Measurements from ENCODE around the gene COA5.
"Not testable (repeated sequence)": the region's sequence is repeated elsewhere in the genome, so short reads cannot be mapped to it uniquely, and the experiment has no call there.

COA5 gene

DNA sequence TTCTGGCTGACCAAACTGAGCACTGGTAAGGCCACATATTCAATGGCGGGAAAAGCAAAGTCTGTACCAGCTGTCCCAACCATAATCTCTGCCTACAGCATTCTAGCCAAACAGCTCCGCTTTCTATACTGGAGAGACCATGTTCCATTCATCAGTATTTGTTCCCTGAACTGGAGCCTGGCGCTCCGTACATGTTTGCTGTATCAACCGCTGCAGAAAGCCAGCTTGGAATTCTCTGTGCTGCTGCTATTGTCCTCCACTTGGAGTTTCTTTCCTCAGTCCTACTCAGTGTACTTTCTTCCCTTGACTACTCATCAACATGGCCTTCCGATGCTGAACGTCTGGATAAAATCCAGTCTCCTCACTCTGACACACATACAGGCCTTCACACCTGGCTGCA, 1.9 kb downstream of the COA5 start:
- DNase-seq (ENCODE audit: low read depth), result no peak

DNA sequence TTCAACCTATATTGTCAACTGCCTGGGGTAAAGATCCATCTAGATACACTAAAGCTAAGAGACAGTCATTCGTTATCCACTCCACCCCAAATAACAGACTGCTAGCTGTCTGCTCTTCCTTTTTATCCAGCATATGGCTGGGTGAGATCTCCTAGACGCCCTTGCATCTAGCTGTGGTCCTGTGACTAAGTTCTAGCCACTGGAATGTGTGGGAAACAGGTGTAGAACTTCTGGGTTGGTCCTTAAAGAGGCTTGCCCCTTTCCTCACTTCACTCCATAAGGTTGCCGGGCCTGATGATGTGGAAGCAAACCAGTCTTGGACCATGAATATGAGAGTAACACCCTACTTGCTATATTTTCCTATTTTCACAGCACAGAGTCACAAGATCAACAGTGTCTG, 3.2 kb downstream of the COA5 start:
- DNase-seq (ENCODE audit: low read depth), result no peak

DNA sequence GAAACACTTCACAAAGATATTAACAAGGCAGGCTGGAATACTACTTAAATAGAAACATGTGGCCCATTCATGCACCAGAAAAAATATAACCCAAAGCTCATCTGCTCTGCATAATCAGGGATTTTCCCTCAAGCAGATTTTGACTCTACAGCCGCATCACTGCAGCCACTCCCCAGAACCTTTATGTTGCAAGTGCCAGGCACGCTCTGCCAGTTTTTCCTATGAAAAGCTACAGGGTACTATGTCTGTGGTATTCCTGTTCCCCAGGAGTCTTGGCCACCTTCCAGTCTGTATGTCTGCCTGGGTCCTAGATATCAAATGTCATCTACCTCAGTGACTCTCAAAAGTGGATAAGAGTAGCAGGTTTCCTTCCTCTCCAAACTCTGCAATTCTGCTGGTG, 3.8 kb downstream of the COA5 start:
- DNase-seq (ENCODE audit: low read depth), result no peak

DNA sequence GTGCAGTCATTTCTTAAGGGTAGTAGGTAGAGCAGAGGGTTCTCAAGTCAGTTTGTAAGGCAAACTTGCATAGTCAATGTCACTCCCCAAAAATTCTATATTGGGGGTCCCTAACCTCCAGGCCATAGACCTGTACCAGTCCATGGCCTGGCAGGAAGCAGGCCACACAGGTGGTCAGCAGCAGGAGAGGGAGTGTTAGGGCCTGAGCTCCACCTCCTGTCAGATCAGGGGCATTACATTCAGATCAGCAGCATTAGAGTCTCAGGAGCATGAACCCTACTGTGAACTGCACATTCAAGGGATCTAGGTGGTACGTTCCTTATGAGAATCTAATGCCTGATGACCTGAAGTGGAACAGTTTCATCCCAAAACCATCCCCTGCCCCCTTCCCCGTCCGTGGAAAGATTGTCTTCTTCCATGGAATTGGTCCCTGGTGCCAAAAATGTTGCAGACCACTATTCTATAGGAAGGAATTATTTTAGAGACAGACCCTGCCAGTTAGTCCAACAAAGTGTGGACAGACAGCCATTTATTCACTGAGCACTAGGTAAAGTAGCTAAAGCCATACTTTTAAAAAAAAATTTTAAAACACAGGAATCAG, 6.7 kb downstream of the COA5 start:
- DNase-seq (ENCODE audit: low read depth), result no peak

DNA sequence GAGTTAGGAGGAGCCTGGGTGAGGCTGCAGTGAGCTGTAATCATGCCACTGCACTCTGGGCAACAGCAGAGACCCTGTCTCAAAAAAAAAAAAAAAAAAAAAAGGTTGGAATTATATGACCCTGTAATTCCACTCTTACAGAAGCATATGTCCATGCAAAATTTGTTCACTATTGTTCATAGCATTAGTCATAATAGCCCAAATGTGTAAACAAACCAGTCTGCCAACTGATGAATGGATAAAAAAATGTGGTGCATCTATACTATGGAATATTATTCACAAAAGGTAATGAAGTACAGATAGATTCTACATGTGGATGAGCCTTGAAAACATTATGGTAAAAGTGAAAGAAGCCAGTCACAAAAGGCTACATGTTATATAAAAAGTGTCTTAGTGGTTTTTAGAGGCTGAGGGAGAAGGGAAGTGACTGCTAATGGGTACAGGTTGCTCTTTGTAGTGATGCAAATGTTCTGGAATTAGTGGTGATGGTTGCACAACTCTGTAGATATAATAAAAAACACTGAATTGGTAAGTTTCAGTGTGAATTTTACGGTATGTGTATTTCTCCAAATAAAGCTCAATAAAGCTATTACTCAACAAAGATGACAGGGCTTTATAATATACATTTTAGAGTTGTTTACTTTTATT, 9.4 kb downstream of the COA5 start:
- peak; percentile 94 for DNase-seq (ENCODE audit: low read depth)

DNA sequence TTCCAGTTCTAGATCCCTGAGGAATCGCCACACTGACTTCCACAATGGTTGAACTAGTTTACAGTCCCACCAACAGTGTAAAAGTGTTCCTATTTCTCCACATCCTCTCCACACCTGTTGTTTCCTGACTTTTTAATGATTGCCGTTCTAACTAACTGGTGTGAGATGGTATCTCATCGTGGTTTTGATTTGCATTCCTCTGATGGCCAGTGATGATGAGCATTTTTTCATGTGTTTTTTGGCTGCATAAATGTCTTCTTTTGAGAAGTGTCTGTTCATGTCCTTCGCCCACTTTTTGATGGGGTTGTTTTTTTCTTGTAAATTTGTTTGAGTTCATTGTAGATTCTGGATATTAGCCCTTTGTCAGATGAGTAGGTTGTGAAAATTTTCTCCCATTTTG, 13.6 kb downstream of the COA5 start:
- not testable (repeated sequence) for DNase-seq (ENCODE audit: low read depth)

DNA sequence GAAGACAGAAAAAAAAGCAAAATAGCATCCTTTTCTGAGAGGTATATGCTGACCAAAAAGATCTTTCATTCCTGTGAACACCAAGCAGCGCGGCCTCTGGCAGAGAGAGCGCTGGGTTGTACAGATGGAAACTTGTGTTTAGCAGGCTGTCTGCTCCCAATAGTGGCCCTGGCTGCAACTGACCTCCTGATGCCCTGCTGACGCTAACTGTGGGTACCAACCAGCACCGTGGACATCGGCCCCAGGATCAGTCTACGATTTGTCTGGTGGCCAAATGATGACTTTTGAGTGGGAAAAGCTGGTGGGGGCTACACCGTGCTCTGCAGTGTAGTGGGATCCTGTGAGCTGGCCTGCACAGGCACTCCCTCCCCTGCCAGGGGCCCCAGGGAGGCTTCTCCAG, 15.7 kb downstream of the COA5 start:
- DNase-seq (ENCODE audit: low read depth), result no peak

DNA sequence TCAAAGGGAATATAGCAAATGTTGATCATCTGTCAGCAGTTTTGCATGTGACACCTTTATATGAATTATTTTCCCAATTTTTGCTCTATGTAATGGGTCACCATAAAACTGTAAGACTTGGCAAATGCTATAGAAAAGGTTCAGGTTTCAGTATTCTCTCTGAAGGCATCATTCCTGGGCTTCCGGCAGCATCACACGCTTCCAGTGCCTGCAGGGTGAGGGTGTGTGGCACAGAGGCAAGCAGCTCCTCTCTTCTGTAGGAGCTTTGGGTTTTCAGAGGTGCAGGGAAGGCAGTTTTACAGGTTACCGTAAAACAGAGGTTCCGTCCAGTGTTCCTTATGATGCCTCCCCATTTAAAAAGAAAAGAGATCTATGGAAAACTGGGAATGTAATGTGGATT, 18.8 kb downstream of the COA5 start:
- no peak for DNase-seq (ENCODE audit: low read depth)

DNA sequence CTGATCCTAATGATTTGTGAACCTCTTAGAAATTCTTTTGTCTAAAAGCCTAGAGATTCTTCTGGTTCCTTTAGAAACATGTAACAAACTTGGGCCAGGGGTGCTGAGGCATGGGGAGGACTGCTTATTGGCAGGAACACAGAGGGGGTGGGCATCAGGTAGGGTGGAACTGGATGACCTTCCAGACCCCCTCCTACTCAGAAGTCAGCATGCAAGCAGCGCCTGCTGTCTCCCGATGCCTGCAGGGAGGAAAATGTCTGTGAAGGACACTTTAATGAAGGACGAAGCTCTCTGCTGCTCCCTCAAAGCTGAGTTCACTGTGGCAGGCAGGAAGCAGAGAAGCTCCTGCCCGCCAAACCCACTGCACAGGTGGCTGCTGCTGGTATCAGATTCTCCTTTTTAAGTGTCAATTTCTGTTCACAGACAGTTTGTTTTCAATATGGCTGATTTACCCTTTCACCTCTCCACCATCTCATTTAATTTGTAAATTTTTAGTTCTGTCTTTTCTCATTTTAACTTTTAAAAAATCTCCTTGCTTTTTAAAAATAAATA, 19.4 kb downstream of the COA5 start:
- no peak for DNase-seq (ENCODE audit: low read depth)

DNA sequence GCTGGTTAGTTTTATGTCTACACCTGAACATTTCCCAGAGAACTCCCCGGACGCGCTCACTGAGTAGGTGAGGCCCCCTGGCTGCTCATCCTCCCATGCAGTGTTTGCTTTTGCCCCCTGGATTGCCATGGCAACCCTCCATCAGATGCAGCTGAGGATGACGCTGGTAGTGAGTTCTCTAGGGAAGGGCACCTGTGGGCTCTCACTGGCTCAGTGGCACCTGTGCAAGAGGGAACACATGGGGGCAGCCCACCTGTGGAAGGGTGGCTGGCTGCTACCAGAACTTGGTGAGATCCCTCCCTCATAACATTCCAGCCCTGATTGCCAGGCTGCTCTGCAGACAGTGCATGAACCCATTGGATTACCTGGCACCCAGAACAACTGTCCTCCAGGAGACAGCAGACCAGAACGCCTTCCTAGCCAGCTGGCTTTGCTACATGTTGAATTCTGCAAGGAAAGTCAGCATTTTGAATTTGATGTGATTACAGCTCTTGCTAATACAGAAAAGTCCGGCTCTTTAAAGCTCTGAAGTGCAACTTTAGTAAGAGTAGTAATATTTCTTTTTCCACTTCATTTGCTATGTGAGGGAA, 21.7 kb downstream of the COA5 start:
- no peak for DNase-seq (ENCODE audit: low read depth)

DNA sequence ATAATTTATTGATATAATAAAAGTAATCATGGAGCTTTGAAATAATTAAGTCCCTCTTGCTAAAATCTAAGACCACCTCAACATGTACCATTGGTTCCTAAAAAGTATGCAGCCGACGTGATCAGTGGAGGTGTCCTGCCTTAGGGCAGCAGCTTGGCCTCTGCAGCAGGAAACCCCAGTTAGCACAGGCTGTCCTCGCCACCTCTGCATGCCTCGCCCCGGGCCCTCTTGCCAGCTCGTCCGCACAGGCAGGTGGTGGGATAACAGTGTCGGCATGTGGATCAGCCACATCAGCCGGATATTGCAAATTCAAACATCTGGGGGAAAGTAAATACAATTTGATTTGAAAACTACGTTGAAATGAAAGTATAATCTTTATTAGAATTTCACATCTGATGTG, 22.9 kb downstream of the COA5 start:
- no peak for DNase-seq (ENCODE audit: low read depth)

DNA sequence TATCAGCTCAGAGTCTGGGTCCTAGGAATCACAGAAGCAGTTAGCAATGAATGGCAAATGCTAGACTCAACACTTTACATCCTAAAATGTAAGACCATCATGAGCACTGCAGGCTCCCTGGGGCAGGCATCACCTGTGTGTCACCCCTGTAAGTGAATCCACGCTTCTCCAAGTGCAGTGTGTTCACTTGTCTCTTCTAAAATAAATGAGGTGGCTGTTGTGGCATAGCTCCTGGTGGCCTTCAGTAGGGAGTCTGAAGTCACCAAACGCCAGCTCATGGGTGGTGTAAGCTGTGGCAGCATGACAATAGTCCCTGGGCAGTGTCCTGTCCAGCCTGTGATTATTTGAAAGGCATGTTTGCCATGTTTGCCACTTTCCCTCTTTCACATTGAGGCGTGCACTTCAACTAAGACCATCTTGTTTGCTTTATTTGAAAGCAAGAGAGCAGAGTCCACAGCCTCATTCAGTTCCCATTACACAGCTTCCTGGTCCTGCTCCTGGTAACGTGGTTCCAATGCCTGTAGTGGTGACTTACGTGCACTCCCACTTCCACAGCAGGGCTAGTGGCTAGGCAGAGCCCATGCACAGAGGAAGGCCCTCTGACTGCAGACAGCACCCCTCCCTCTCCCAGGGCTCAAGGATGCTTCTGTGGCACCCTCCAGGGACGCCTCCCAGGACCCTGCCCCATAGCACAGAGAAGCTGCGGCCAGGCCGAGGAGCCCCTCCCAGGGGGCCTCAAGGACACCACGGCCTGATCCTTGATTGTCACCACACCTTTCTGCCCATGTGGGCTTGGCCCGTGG, 24.3 kb downstream of the COA5 start:
- no peak for DNase-seq (ENCODE audit: low read depth)

DNA sequence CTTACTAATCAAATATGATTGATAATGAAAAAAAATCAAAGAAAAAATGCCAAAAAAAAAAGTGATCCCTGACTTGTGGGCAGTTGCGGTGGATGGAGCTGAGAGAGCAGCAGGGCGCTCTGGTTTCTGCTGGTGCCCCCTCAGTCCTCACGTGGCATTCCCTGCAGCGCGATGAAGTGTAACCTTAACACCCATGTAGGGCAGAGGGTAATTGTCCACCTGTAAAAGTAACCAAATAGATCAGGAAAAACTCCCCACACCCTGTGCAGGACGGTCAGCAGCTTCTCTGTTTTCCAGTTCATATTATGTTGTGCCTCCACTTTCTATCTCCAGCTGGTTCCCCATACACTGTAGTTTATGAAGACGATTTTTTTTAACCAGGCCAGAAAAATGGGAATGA, 25.0 kb downstream of the COA5 start:
- DNase-seq (ENCODE audit: low read depth), result no peak

DNA sequence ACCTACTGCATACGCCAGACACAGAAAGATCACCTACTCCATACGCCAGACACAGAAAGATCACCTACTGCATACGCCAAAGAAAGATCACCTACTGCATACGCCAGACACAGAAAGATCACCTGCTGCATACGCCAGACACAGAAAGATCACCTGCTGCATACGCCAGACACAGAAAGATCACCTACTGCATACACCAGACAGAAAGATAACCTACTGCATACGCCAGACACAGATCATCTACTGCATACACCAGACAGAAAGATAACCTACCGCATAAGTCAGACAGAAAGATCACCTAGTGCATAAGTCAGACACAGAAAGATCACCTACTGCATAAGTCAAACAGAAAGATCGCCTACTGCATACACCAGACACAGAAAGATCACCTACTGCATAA, 25.8 kb downstream of the COA5 start:
- no peak for DNase-seq (ENCODE audit: low read depth)

DNA sequence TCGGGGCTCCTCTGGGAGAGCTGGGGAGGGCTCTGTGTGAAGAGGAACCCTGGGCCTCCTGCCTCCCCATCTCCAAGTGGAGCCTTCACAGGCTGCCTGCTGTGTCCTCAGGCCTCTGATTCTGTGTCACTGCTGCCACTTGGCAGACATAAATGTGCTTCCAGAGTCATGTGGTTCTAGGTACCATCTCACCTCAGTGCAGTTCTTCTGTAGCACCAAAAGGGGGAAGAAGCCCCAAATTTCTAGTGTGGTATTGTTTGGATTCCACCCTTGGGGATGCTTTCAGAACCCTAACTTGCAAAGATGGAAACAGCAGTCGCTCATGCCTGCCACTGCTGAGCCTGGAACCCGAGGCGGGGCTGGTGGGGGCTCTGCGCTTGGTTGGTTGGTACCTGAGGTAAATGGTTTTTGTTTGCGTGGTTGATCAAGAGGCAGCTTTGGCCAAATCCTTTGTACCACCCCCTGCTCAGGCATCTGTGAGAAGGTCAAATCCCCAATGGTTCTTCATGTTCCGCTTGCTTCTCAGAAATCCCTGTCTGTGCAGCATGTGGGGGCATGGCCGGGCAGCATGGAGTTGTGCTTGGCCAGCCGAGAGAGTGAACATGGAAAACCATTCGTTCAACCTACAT, 27.5 kb downstream of the COA5 start:
- DNase-seq (ENCODE audit: low read depth), result no peak

DNA sequence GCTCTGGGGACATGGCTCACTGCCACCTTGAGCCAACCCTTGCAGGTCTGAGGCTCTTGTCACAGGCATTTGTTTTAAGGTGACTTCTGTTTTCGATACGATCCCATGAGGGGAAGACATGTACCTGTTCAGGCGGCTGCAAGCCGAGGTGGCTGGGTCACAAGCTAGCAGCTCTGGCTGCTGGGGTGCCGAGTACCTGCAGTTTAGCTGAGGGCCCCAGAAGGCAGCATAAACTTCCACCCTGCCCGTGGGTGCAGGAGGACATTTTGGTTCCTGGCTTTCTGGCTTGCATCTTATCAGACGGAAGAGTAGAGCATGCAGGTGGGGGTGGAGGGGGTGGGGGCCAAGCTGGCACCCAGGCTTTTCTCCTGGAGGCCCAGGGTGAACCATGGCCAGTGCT, 28.4 kb downstream of the COA5 start:
- DNase-seq (ENCODE audit: low read depth), result no peak

DNA sequence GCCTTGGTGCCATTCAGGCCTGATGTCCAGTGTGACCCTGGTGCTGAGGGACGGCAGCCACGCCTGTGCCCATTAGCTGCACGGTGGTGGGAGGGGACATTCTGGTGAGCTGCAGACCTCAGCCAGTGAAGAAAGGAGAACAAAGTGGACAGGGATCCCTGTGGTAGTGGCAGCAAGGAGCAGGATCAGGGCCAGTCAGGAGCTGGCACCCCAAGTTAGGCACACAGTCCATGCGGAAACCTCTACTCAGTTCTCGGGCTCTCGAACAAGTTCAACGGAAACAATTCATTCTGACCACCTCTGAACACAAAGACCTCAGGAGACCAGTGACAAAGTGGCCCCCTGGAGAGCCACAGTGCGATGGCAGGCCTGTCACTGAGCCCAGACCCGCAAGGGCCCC, 30.1 kb downstream of the COA5 start:
- DNase-seq (ENCODE audit: low read depth), result no peak

DNA sequence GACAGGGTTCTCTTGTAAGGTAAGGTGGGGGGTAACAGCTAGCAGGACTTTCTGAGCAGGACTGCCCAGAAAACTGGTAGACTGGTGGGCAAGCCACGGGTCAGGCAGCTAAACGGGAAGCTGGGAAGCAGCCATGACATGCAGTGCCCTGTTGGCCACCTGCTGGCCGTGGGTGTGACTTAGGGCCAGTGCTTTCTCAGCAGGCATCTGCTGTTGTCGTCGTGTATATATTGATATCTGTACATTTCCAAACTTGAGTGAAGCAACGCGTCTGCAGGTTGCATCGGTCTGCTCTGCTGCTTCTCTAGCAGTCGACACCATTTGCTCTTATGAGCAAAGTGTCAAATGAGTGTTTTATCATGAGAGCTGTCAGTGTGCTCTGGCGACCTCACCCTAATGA, 31.0 kb downstream of the COA5 start:
- DNase-seq (ENCODE audit: low read depth), result no peak

DNA sequence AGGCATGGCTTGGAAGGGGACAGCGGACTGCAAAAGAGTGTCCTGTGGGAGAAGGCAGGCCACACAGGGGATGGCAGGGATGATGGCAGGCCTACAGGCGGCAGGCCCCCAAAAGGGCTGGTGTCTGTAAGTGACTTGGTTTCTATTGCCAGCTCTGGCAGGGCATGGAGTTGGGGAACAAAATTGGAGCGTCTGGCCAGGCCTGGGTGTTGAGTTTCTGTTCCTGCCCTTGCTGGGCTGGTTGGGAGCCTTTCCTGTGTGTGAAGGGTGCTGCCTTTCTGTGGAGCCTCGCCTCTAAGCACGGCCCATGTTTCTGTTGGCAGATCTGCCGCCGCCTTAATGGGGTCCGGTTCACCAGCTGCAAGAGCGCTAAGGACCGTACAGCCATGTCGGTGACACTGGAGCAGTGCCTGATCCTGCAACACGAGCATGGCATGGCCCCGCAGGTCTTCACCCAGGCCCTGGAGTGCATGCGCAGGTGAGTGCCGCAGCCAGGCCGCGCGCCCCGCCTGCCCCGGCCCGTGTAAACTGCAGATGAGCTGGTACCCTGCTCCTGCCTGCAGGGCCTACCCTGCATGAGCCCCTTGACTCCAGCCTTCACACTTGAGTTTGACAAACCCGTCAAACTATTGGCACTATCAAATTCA, 31.5 kb downstream of the COA5 start:
- DNase-seq (ENCODE audit: low read depth), result no peak

DNA sequence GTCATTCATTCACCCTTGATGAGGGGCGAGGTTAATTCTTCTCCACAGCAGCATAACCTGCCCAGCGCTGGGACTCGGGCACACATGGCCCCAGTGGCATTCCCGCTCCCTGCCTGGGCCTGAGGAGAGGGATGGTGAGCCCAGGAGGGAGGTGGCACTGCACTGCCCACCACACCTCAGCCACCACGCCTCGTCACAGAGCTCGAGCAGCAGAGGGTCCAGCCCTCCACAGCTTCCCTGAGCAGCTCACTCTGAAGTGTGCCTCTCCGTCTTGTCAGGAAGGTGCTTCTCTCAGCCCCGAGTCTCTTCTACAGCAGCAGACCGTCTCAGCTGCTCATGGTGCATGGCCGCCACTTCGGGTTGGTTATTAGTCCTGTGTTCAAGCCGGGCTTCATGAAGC, 34.9 kb downstream of the COA5 start:
- no peak for DNase-seq (ENCODE audit: low read depth)

DNA sequence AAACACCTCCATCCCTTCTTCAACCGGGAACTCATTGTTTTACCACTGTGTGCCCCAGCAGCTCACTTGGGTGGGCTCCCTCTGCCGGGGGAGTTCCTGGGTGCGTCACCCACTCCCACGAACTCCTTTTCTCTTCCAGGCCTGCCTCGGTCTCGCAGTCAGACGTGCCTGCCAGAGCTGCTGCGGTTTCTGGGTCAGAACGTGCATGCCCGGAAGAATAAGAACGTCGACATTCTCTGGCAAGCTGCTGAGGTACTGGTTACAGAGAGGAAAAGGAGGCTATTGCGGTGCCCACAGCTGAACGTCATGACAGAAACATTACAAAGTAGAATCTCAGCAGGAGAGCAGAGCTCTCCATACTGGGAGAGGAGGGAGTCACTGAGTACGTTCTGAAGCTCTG, 35.6 kb downstream of the COA5 start:
- DNase-seq (ENCODE audit: low read depth), result no peak

DNA sequence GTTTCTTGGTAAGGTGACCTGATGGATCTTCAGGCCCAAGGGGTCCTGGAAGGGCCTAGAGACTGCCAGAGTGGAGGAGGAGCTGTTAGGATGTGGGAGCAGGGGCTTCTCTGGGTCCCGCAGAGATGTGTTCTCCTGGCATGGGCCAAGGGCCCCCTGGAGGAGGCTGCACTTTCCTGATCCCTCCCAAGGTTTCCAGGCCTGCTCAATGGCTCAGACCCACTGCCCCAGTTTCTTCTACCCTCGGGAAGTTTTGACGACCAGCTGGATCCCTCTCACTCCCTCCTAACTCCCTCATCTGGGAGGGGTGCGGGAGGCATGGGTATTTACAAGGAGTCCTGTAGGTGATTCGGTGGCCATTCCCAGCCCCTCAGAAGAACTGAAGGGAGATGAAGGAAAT, 36.1 kb downstream of the COA5 start:
- DNase-seq (ENCODE audit: low read depth), result no peak
